Mesenchymal stem cell (in vitro differentiated cells and primary cell): ENCODE measurements around the gene ABCA3.

Experiments
- DNase-seq: peaks from one replicate; pipeline ENCODE4 v3.0.0-alpha.2; 2013
- H2AFZ ChIP-seq: one replicate; pipeline ENCODE4 v1.6.1; 2013; ENCODE audit warnings: low read depth, mild to moderate bottlenecking, control low read depth, inconsistent platforms, low read length, moderate library complexity
- H2AK5ac ChIP-seq: 2 replicates; pipeline ENCODE4 v1.6.1; 2013; ENCODE audit warnings: low read length, moderate library complexity, mild to moderate bottlenecking, inconsistent platforms; ENCODE audit not compliant: severe bottlenecking
- H2BK120ac ChIP-seq: one replicate; pipeline ENCODE4 v1.6.1; 2013; ENCODE audit warnings: low read depth, mild to moderate bottlenecking, inconsistent platforms, low read length, moderate library complexity
- H2BK12ac ChIP-seq, 2 experiments: one replicate each; pipeline ENCODE4 v1.6.1; 2013; ENCODE audit warnings: inconsistent platforms in 2 of 2, low read length in 2 of 2, mild to moderate bottlenecking in 2 of 2, moderate library complexity in 2 of 2, control low read depth in 1 of 2
- H2BK15ac ChIP-seq: one replicate; pipeline ENCODE4 v1.6.1; 2013; ENCODE audit warnings: mild to moderate bottlenecking, low read depth, inconsistent platforms; ENCODE audit not compliant: poor library complexity, severe bottlenecking
- H2BK5ac ChIP-seq: 2 replicates; pipeline ENCODE4 v1.6.1; 2013; ENCODE audit warnings: low read depth, mild to moderate bottlenecking, low read length, control low read depth, inconsistent platforms; ENCODE audit not compliant: poor library complexity, severe bottlenecking
- H3K14ac ChIP-seq, 2 experiments: one replicate each; pipeline ENCODE4 v1.6.1; 2013; ENCODE audit warnings: inconsistent platforms in 2 of 2, low read length in 2 of 2, control low read depth in 1 of 2, mild to moderate bottlenecking in 1 of 2, moderate library complexity in 1 of 2
- H3K18ac ChIP-seq, 2 experiments: one replicate each; pipeline ENCODE4 v1.6.1; 2013; ENCODE audit warnings: inconsistent platforms in 2 of 2, low read length in 2 of 2, control low read depth in 1 of 2, low read depth in 1 of 2, mild to moderate bottlenecking in 1 of 2
- H3K23ac ChIP-seq, 2 experiments: one replicate each; pipeline ENCODE4 v1.6.1; 2013; ENCODE audit warnings: inconsistent platforms in 2 of 2, low read length in 2 of 2, mild to moderate bottlenecking in 2 of 2, moderate library complexity in 2 of 2, control low read depth in 1 of 2
- H3K27ac ChIP-seq: 2 replicates; pipeline ENCODE4 v1.5.1; 2013; ENCODE audit warnings: mild to moderate bottlenecking, moderate library complexity, low read length, control low read depth, inconsistent platforms; ENCODE audit not compliant: poor library complexity, severe bottlenecking
- H3K27me3 ChIP-seq, 2 experiments: 2 replicates each; pipeline versions ENCODE4 v1.6.1 to v1.7.0; 2013; ENCODE audit warnings: low read length in 2 of 2, mild to moderate bottlenecking in 2 of 2, moderate library complexity in 2 of 2, control low read depth in 1 of 2, inconsistent platforms in 1 of 2; ENCODE audit not compliant: control insufficient read depth in 1 of 2, insufficient read depth in 1 of 2
- H3K36me3 ChIP-seq, 2 experiments: 2 replicates each; pipeline versions ENCODE4 v1.6.1 to v1.7.0; 2013; ENCODE audit warnings: low read length in 2 of 2, control low read depth in 1 of 2, inconsistent platforms in 1 of 2, low read depth in 1 of 2, mild to moderate bottlenecking in 1 of 2; ENCODE audit not compliant: insufficient read depth in 2 of 2, control insufficient read depth in 1 of 2
- H3K4ac ChIP-seq, 2 experiments: one replicate each; pipeline ENCODE4 v1.6.1; 2013; ENCODE audit warnings: inconsistent platforms in 2 of 2, low read length in 2 of 2, mild to moderate bottlenecking in 2 of 2, moderate library complexity in 2 of 2, control low read depth in 1 of 2, low read depth in 1 of 2
- H3K4me1 ChIP-seq: 2 replicates; pipeline ENCODE4 v1.6.1; 2013; ENCODE audit warnings: low read depth, low read length, control low read depth; ENCODE audit not compliant: control insufficient read depth, insufficient read depth
- H3K4me2 ChIP-seq: 2 replicates; pipeline ENCODE4 v1.6.1; 2013; ENCODE audit warnings: low read length, mild to moderate bottlenecking, inconsistent platforms; ENCODE audit not compliant: poor library complexity, severe bottlenecking
- H3K4me3 ChIP-seq, 2 experiments: 2 replicates each; pipeline versions ENCODE4 v1.5.1 to v1.7.0; 2013; ENCODE audit warnings: low read length in 2 of 2, mild to moderate bottlenecking in 2 of 2, control low read depth in 1 of 2, low read depth in 1 of 2; ENCODE audit not compliant: insufficient read depth in 1 of 2
- H3K79me1 ChIP-seq: replicated peaks from 2 replicates; pipeline ENCODE4 v1.6.1; 2013; ENCODE audit warnings: mild to moderate bottlenecking, control low read depth, low read length, inconsistent platforms; ENCODE audit not compliant: poor library complexity, severe bottlenecking
- H3K9ac ChIP-seq: 2 replicates; pipeline ENCODE4 v1.7.0; 2013; ENCODE audit warnings: mild to moderate bottlenecking, low read length, moderate library complexity
- H3K9me3 ChIP-seq: 2 replicates; pipeline ENCODE4 v1.7.0; 2013; ENCODE audit warnings: mild to moderate bottlenecking, low read length; ENCODE audit not compliant: control insufficient read depth
- H4K8ac ChIP-seq: one replicate; pipeline ENCODE4 v1.6.1; 2013; ENCODE audit warnings: inconsistent platforms, mild to moderate bottlenecking, low read length, moderate library complexity
- H4K91ac ChIP-seq: one replicate; pipeline ENCODE4 v1.6.1; 2013; ENCODE audit warnings: mild to moderate bottlenecking, low read length, inconsistent platforms
- WGBS: methylation state at CpG from one replicate; pipeline ENCODE4 v1.1.7; 2013; ENCODE audit warnings: mixed read lengths; 5-methylcytosine and 5-hydroxymethylcytosine counted together

ABCA3 gene

GRCh38 chr16:2278956-2279800 lies 61.4 kb downstream of the ABCA3 start:
- no peak overlapping the region for H3K4me3 ChIP-seq
- no peaks in the 10 kb centered on the region for H3K9me3 ChIP-seq
- WGBS, result 88% methylated on average over 26 of the region's 26 CpGs
- no peak overlapping the region for H3K27ac ChIP-seq
- H2BK5ac ChIP-seq, result no peak overlapping the region
- H2AFZ ChIP-seq, result no peak overlapping the region
- no peak overlapping the region for H4K91ac ChIP-seq
- no peak for DNase-seq
- H2AK5ac ChIP-seq, result no peak overlapping the region
- no peak overlapping the region for H2BK120ac ChIP-seq
- peaks cover 31 to 74% of the 10 kb centered on the region in 2 experiments for H3K27me3 ChIP-seq
- peaks cover 0 to 1% of the 10 kb centered on the region in 2 experiments for H3K36me3 ChIP-seq
- H3K4me2 ChIP-seq, result no peak overlapping the region
- no peak overlapping the region for H2BK12ac ChIP-seq
- no peak overlapping the region for H3K9ac ChIP-seq
- peaks cover 2% of the 10 kb centered on the region for H3K4me1 ChIP-seq
- no peaks in the 10 kb centered on the region for H3K79me1 ChIP-seq
- H3K18ac ChIP-seq, result no peak overlapping the region
- H4K8ac ChIP-seq, result no peak overlapping the region
- no peak overlapping the region for H3K23ac ChIP-seq
- H3K4ac ChIP-seq, result no peak overlapping the region
- no peak overlapping the region for H2BK15ac ChIP-seq
- H3K14ac ChIP-seq, result no peak overlapping the region

- WGBS, result 86% methylated on average over 14 of the region's 14 CpGs
- no peak overlapping the region for H2BK5ac ChIP-seq
- H3K27me3 ChIP-seq, result peaks cover 31 to 70% of the 10 kb centered on the region in 2 experiments
- H2BK15ac ChIP-seq, result no peak overlapping the region
- no peak overlapping the region for H3K23ac ChIP-seq
- no peaks in the 10 kb centered on the region for H3K79me1 ChIP-seq
- H3K36me3 ChIP-seq, result peaks cover 0 to 11% of the 10 kb centered on the region in 2 experiments
- H3K4ac ChIP-seq, result no peak overlapping the region
- no peaks in the 10 kb centered on the region for H3K9me3 ChIP-seq
- H4K91ac ChIP-seq, result no peak overlapping the region
- no peak overlapping the region for H3K27ac ChIP-seq
- H3K4me2 ChIP-seq, result no peak overlapping the region
- no peak overlapping the region for H2AK5ac ChIP-seq
- no peak overlapping the region for H4K8ac ChIP-seq
- H2BK120ac ChIP-seq, result no peak overlapping the region
- peaks cover 2% of the 10 kb centered on the region for H3K4me1 ChIP-seq
- H2AFZ ChIP-seq, result no peak overlapping the region
- no peak overlapping the region for H3K18ac ChIP-seq
- H3K4me3 ChIP-seq, result no peak overlapping the region
- no peak for DNase-seq
- no peak overlapping the region for H3K9ac ChIP-seq
- no peak overlapping the region for H2BK12ac ChIP-seq
- no peak overlapping the region for H3K14ac ChIP-seq
These were observed 62.3 kb downstream of the ABCA3 start for GRCh38 chr16:2278272-2278608.

- 89% methylated on average over 25 of the region's 25 CpGs for WGBS
- no peak overlapping the region for H3K4ac ChIP-seq
- H3K18ac ChIP-seq, result no peak overlapping the region
- no peak for DNase-seq
- no peak overlapping the region for H4K8ac ChIP-seq
- H2AK5ac ChIP-seq, result no peak overlapping the region
- no peak overlapping the region for H3K14ac ChIP-seq
- H4K91ac ChIP-seq, result no peak overlapping the region
- H3K36me3 ChIP-seq, result peaks cover 0 to 14% of the 10 kb centered on the region in 2 experiments
- H2BK12ac ChIP-seq, result no peak overlapping the region
- no peak overlapping the region for H2AFZ ChIP-seq
- no peak overlapping the region for H2BK5ac ChIP-seq
- no peak overlapping the region for H3K27ac ChIP-seq
- no peak overlapping the region for H2BK120ac ChIP-seq
- no peak overlapping the region for H3K4me3 ChIP-seq
- peaks cover 2% of the 10 kb centered on the region for H3K4me1 ChIP-seq
- H3K27me3 ChIP-seq, result peaks cover 31 to 66% of the 10 kb centered on the region in 2 experiments
- no peak overlapping the region for H3K23ac ChIP-seq
- peaks cover under 1% of the 10 kb centered on the region for H3K79me1 ChIP-seq
- no peak overlapping the region for H3K9ac ChIP-seq
- H3K9me3 ChIP-seq, result no peaks in the 10 kb centered on the region
- H2BK15ac ChIP-seq, result no peak overlapping the region
- no peak overlapping the region for H3K4me2 ChIP-seq
These were observed 62.9 kb downstream of the ABCA3 start for GRCh38 chr16:2277466-2278271.
